ENCODE measurements around the gene STAG1. TPM values are rescaled to one million over a fixed set of nuclear protein-coding genes. Genes with fewer than 3 reads are reported as not detected.
A peak's percentile ranks its signal among the peaks of the same experiment; 100 is the strongest.
"Not testable (repeated sequence)": the region's sequence is repeated elsewhere in the genome, so short reads cannot be mapped to it uniquely, and the experiment has no call there.

Gene STAG1
- total and polyA plus RNA-seq, 7 experiments from 2014 or later: 18.5 to 50.7 (median 42.0) TPM

GRCh38 chr3:136577791-136578190 is 174.4 kb downstream of the STAG1 start:
- peak overlapping the region in 2 of 9 donors; percentile 17 to 37 for H3K27ac Mint-ChIP-seq
- peaks cover 0 to 56% (median 27%) of the 10 kb centered on the region in 5 donors for H3K36me3 Mint-ChIP-seq

DNA sequence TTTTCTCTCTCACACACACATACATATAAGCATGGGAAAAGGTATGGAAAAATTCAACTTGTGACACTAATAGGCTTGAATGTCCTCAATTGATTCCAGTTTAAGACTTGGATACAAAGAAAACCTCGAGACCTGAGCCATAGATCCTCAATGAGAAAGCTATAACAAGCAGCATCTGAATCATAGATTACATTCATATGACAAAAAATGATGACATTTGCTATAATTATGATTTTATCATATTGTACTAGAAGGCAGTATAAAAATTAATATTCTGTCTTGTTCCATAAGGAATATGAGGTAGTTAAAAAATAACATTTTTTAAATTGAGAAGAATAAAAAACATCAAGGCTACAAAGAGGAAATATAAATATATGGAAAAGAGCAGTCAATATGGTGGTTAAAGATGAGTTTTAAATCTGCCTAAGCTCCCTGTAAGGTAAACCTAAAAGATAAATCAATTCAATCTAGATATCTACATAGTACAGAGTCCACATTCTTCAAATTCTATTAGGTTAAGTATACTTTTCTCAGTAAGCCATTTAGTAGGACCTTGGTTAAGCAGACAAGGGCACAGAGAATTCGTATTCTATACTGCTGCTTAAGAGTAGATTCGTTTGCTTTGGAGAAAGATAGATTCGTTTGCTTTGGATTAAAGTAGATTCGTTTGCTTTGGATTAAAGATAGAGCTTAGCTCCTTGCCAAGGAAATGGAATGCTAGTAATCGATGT is 175.7 kb downstream of the STAG1 start:
- Mint-ChIP-seq H3K4me1 (peaks cover 0 to 11% (median 0%) of the 10 kb centered on the region in 7 donors), H3K27ac (no peak overlapping the region), H3K4me3 (no peak overlapping the region), H3K27me3 (no peaks in the 10 kb centered on the region), H3K36me3 (peaks cover 0 to 59% (median 27%) of the 10 kb centered on the region in 5 donors), H3K9me3 (peaks cover 0 to 15% (median 2%) of the 10 kb centered on the region in 11 donors)
- intact Hi-C loops (cut with micrococcal nuclease): no loop called here
- Histone ChIP-seq H3K27me3 (ENCODE audit: control insufficient read depth in 2 of 2, insufficient read depth in 2 of 2, low read length in 2 of 2) (no peaks in the 10 kb centered on the region), H3K36me3 (ENCODE audit: control insufficient read depth in 2 of 3, insufficient read depth in 3 of 3, low read length in 3 of 3) (no peaks in the 10 kb centered on the region), H3K4me3 (ENCODE audit: low read length) (no peak overlapping the region), H3K27ac (ENCODE audit: low read depth, low read length) (no peak overlapping the region), H3K4me1 (ENCODE audit: control insufficient read depth in 2 of 2, insufficient read depth in 2 of 2, low read length in 2 of 2) (no peaks in the 10 kb centered on the region), H3K9me3 (ENCODE audit: control insufficient read depth in 2 of 3, low read length in 3 of 3) (no peaks in the 10 kb centered on the region)
- no peak for DNase-seq
- no peak for ATAC-seq
- ChIA-PET POLR2A (no interaction called here), CTCF (no interaction called here)

More at GRCh38 chr3:136577791-136578190, 174.4 kb downstream of the STAG1 start:
- Histone ChIP-seq H3K27ac (ENCODE audit: low read depth, low read length) (no peak overlapping the region), H3K9me3 (ENCODE audit: control insufficient read depth in 2 of 3, low read length in 3 of 3) (no peaks in the 10 kb centered on the region), H3K4me3 (ENCODE audit: low read length) (no peak overlapping the region), H3K36me3 (ENCODE audit: control insufficient read depth in 2 of 3, insufficient read depth in 3 of 3, low read length in 3 of 3) (no peaks in the 10 kb centered on the region), H3K4me1 (ENCODE audit: control insufficient read depth in 2 of 2, insufficient read depth in 2 of 2, low read length in 2 of 2) (no peaks in the 10 kb centered on the region), H3K27me3 (ENCODE audit: control insufficient read depth in 2 of 2, insufficient read depth in 2 of 2, low read length in 2 of 2) (no peaks in the 10 kb centered on the region)
- Mint-ChIP-seq H3K4me3 (no peak overlapping the region), H3K4me1 (peaks cover 0 to 9% (median 0%) of the 10 kb centered on the region in 7 donors), H3K9me3 (peaks cover 0 to 15% (median 2%) of the 10 kb centered on the region in 11 donors), H3K27me3 (no peaks in the 10 kb centered on the region)
- ATAC-seq (no peak), DNase-seq (no peak)
- POLR2A ChIA-PET: no interaction called here
- intact Hi-C loops (cut with micrococcal nuclease): no loop called here
- CTCF ChIA-PET: no interaction called here

- no peak for DNase-seq
- ChIA-PET POLR2A (no interaction called here), CTCF (no interaction called here)
- H3K36me3 Mint-ChIP-seq: peaks cover 4 to 61% (median 46%) of the 10 kb centered on the region in 5 donors
- ATAC-seq: no peak
- no peaks in the 10 kb centered on the region for H3K27me3 ChIP-seq (ENCODE audit: control insufficient read depth in 2 of 2, insufficient read depth in 2 of 2, low read length in 2 of 2)
- no peak overlapping the region for H3K27ac ChIP-seq (ENCODE audit: low read depth, low read length)
- no peaks in the 10 kb centered on the region for H3K4me1 ChIP-seq (ENCODE audit: control insufficient read depth in 2 of 2, insufficient read depth in 2 of 2, low read length in 2 of 2)
- H3K4me3 Mint-ChIP-seq: no peak overlapping the region
- H3K4me1 Mint-ChIP-seq: peaks cover 0 to 24% (median 10%) of the 10 kb centered on the region in 7 donors
- H3K9me3 ChIP-seq (ENCODE audit: control insufficient read depth in 2 of 3, low read length in 3 of 3): no peaks in the 10 kb centered on the region
- H3K4me3 ChIP-seq (ENCODE audit: low read length): no peak overlapping the region
- no peaks in the 10 kb centered on the region for H3K27me3 Mint-ChIP-seq
- H3K36me3 ChIP-seq (ENCODE audit: control insufficient read depth in 2 of 3, insufficient read depth in 3 of 3, low read length in 3 of 3): peaks cover 0 to 9% (median 0%) of the 10 kb centered on the region in 3 experiments
- intact Hi-C loops (cut with micrococcal nuclease): no loop called here
- no peak overlapping the region for H3K27ac Mint-ChIP-seq
- peaks cover 0 to 4% (median 0%) of the 10 kb centered on the region in 11 donors for H3K9me3 Mint-ChIP-seq
These were observed 184.5 kb downstream of the STAG1 start for GRCh38 chr3:136567599-136568188.

DNA sequence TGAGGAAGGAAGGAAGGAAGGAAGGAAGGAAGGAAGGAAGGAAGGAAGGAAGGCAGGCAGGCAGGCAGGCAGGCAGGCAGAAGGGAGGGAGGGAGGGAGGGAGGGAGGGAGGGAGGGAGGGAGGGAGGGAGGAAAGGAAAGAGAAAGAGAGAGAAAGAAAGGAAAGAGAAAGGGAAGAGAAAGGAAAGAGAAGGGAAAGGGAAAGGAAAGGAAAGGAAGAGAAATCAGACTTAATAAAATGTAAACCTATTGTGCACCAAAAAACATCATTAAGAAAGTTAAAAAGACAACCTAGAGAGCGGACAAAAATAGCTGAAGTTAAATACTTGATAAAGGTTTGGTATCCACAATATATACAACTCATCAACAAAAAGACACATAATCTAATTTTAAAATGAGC is 187.2 kb downstream of the STAG1 start:
- POLR2A ChIA-PET; CTCF ChIA-PET; DNase-seq; H3K36me3 ChIP-seq (ENCODE audit: control insufficient read depth in 2 of 3, insufficient read depth in 3 of 3, low read length in 3 of 3); intact Hi-C loops (cut with micrococcal nuclease); H3K4me3 Mint-ChIP-seq; H3K27ac ChIP-seq (ENCODE audit: low read depth, low read length); H3K4me1 ChIP-seq (ENCODE audit: control insufficient read depth in 2 of 2, insufficient read depth in 2 of 2, low read length in 2 of 2); H3K9me3 ChIP-seq (ENCODE audit: control insufficient read depth in 2 of 3, low read length in 3 of 3); ATAC-seq; H3K27me3 Mint-ChIP-seq; H3K27me3 ChIP-seq (ENCODE audit: control insufficient read depth in 2 of 2, insufficient read depth in 2 of 2, low read length in 2 of 2); H3K9me3 Mint-ChIP-seq; H3K4me3 ChIP-seq (ENCODE audit: low read length): not testable (repeated sequence)
- Mint-ChIP-seq H3K4me1 (peaks cover 0 to 22% (median 8%) of the 10 kb centered on the region in 7 donors), H3K27ac (peak overlapping the region in 3 of 9 donors; percentile 44 to 72 (median 45)), H3K36me3 (peaks cover 8 to 62% (median 44%) of the 10 kb centered on the region in 5 donors)

GRCh38 chr3:136562026-136562425 is 190.2 kb downstream of the STAG1 start:
- H3K9me3 Mint-ChIP-seq: peaks cover 0 to 4% (median 0%) of the 10 kb centered on the region in 11 donors
- no peak overlapping the region for H3K27ac ChIP-seq (ENCODE audit: low read depth, low read length)
- POLR2A ChIA-PET: no interaction called here
- H3K27ac Mint-ChIP-seq: no peak overlapping the region
- DNase-seq (no peak), ATAC-seq (no peak)
- H3K4me1 ChIP-seq (ENCODE audit: control insufficient read depth in 2 of 2, insufficient read depth in 2 of 2, low read length in 2 of 2): no peaks in the 10 kb centered on the region
- H3K36me3 ChIP-seq (ENCODE audit: control insufficient read depth in 2 of 3, insufficient read depth in 3 of 3, low read length in 3 of 3): peaks cover 0 to 9% (median 0%) of the 10 kb centered on the region in 3 experiments
- no peaks in the 10 kb centered on the region for H3K27me3 ChIP-seq (ENCODE audit: control insufficient read depth in 2 of 2, insufficient read depth in 2 of 2, low read length in 2 of 2)
- no peaks in the 10 kb centered on the region for H3K27me3 Mint-ChIP-seq
- H3K4me1 Mint-ChIP-seq: peaks cover 0 to 35% (median 8%) of the 10 kb centered on the region in 7 donors
- H3K36me3 Mint-ChIP-seq: peaks cover 8 to 55% (median 35%) of the 10 kb centered on the region in 5 donors
- intact Hi-C loops (cut with micrococcal nuclease): no loop called here
- no peak overlapping the region for H3K4me3 Mint-ChIP-seq
- CTCF ChIA-PET: no interaction called here
- H3K4me3 ChIP-seq (ENCODE audit: low read length): no peak overlapping the region
- no peaks in the 10 kb centered on the region for H3K9me3 ChIP-seq (ENCODE audit: control insufficient read depth in 2 of 3, low read length in 3 of 3)

DNA sequence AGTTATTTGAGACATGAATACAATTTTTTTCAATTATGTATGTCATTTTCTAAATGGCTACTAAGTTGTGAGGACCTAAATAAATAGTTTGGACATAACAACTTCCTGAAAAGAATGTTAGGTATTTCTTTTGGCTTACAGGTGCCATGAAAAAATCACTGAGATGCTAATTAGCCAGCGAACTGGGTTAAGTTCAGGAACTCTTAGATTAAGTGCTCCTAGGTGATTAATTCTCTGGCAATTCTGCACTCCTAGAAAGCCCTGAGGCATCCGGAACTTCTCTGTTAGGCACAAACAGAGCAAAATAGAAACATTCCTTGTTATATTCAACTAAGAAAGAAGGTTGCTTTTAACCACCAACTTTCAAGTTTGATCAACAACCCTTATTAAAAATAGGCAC is 192.3 kb downstream of the STAG1 start:
- Mint-ChIP-seq H3K9me3 (peaks cover 0 to 3% (median 0%) of the 10 kb centered on the region in 11 donors), H3K36me3 (peaks cover 8 to 38% (median 27%) of the 10 kb centered on the region in 5 donors), H3K4me3 (no peak overlapping the region), H3K27me3 (no peaks in the 10 kb centered on the region), H3K4me1 (peaks cover 0 to 35% (median 5%) of the 10 kb centered on the region in 7 donors), H3K27ac (no peak overlapping the region)
- ChIA-PET CTCF (no interaction called here), POLR2A (interaction anchor here (0.6 kb wide), 1 partner anchor 404 kb away, joined by 3 read pairs; no protein-coding TSS in a partner anchor)
- Histone ChIP-seq H3K4me3 (ENCODE audit: low read length) (no peak overlapping the region), H3K27ac (ENCODE audit: low read depth, low read length) (no peak overlapping the region), H3K36me3 (ENCODE audit: control insufficient read depth in 2 of 3, insufficient read depth in 3 of 3, low read length in 3 of 3) (no peaks in the 10 kb centered on the region), H3K9me3 (ENCODE audit: control insufficient read depth in 2 of 3, low read length in 3 of 3) (no peaks in the 10 kb centered on the region), H3K27me3 (ENCODE audit: control insufficient read depth in 2 of 2, insufficient read depth in 2 of 2, low read length in 2 of 2) (no peaks in the 10 kb centered on the region), H3K4me1 (ENCODE audit: control insufficient read depth in 2 of 2, insufficient read depth in 2 of 2, low read length in 2 of 2) (no peaks in the 10 kb centered on the region)
- DNase-seq: no peak
- intact Hi-C loops (cut with micrococcal nuclease): loop anchor here in 1 of 2 donors (5.0 kb wide), 1 partner anchor 483 kb away; no protein-coding TSS in a partner anchor
- no peak for ATAC-seq
